Measurements from ENCODE around the gene TAGLN3. TPM values are rescaled to one million over a fixed set of nuclear protein-coding genes. Genes with fewer than 3 reads are reported as not detected.

Gene TAGLN3
- total RNA-seq, 4 donors from 2014 or later, result 0.64 to 1.5 (median 0.68) TPM; not detected in 1

DNA sequence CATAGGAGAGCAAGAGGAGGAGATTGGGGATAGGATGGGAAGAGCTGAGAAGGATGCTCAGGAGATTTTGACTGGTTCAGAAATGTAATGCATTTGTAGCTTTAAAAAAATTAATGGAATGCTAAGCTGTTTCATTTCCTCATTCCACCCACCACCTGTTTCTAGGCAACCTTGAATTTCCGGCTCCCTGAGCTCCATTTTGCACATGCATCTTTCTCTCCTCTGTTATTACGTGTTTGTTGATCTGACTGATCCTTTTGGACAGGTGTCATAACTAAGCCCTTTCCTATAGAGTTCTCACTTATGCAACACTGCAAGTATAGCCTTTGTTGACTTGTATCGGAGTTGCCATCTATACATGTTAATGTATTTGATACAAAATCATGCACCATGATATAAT, 40.1 kb downstream of the TAGLN3 start:
- intact Hi-C loops (cut with DNase I; ENCODE audit: low total_unique reads) (no loop called here), in situ Hi-C loops (cut with MboI; ENCODE audit: low pct_ligation_motif_present in 1 of 4, low pct_unique_long_range_greater_than_20kb in 1 of 4, low sequenced_read_pairs in 3 of 4) (no loop called here)
- Histone ChIP-seq H3K36me3 (no peaks in the 10 kb centered on the region), H3K27ac (no peak overlapping the region), H3K4me1 (peaks cover 0 to 6% (median 2%) of the 10 kb centered on the region in 4 donors), H3K4me3 (no peak overlapping the region), H3K27me3 (no peaks in the 10 kb centered on the region), H3K9me3 (no peaks in the 10 kb centered on the region)
- no peak for TF ChIP-seq POLR2A (IDR thresholded peaks at IDR 0.05)
- TF ChIP-seq POLR2AphosphoS5 (IDR thresholded peaks at IDR 0.05), result no peak
- TF ChIP-seq, protein P1, sequence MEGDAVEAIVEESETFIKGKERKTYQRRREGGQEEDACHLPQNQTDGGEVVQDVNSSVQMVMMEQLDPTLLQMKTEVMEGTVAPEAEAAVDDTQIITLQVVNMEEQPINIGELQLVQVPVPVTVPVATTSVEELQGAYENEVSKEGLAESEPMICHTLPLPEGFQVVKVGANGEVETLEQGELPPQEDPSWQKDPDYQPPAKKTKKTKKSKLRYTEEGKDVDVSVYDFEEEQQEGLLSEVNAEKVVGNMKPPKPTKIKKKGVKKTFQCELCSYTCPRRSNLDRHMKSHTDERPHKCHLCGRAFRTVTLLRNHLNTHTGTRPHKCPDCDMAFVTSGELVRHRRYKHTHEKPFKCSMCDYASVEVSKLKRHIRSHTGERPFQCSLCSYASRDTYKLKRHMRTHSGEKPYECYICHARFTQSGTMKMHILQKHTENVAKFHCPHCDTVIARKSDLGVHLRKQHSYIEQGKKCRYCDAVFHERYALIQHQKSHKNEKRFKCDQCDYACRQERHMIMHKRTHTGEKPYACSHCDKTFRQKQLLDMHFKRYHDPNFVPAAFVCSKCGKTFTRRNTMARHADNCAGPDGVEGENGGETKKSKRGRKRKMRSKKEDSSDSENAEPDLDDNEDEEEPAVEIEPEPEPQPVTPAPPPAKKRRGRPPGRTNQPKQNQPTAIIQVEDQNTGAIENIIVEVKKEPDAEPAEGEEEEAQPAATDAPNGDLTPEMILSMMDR (IDR thresholded peaks at IDR 0.05), result no peak
- TF ChIP-seq EP300 (IDR thresholded peaks at IDR 0.05; ENCODE audit: low read depth), result no peak
- 78 to 81% methylated on average over 3 of the region's 3 CpGs for WGBS, 2 donors (ENCODE audit: low coverage in 1 of 2)
- DNase-seq, result no peak

DNA sequence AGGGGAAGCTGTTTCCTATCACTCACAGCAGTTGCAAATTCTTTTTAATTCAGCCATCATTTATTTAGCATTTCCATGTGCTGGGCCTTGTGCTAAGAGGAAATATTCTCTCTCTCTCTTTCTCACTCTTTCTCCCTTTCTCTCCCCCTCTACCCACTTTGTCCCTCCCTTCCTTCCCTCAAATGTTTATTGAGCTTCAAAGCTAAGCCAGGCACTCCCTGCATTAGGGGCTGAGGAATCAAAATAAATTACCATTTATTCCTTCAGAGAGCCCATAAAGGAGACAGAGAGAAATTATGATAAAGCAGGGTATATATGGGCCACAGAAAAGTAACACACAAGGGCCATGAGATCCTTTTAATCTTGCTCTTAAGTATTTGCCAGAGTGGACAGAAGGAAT, 42.6 kb downstream of the TAGLN3 start:
- in situ Hi-C loops (cut with MboI; ENCODE audit: low pct_ligation_motif_present in 1 of 4, low pct_unique_long_range_greater_than_20kb in 1 of 4, low sequenced_read_pairs in 3 of 4), result no loop called here
- Histone ChIP-seq H3K9me3 (no peaks in the 10 kb centered on the region), H3K4me1 (peaks cover 0 to 9% (median 2%) of the 10 kb centered on the region in 4 donors), H3K27ac (no peak overlapping the region), H3K27me3 (no peaks in the 10 kb centered on the region), H3K36me3 (no peaks in the 10 kb centered on the region), H3K4me3 (no peak overlapping the region)
- no peak for TF ChIP-seq POLR2AphosphoS5 (IDR thresholded peaks at IDR 0.05)
- TF ChIP-seq, protein P1 (IDR thresholded peaks at IDR 0.05), result no peak
- no peak for TF ChIP-seq POLR2A (IDR thresholded peaks at IDR 0.05)
- TF ChIP-seq EP300 (IDR thresholded peaks at IDR 0.05; ENCODE audit: low read depth), result no peak
- intact Hi-C loops (cut with DNase I; ENCODE audit: low total_unique reads), result no loop called here
- DNase-seq, result no peak

DNA sequence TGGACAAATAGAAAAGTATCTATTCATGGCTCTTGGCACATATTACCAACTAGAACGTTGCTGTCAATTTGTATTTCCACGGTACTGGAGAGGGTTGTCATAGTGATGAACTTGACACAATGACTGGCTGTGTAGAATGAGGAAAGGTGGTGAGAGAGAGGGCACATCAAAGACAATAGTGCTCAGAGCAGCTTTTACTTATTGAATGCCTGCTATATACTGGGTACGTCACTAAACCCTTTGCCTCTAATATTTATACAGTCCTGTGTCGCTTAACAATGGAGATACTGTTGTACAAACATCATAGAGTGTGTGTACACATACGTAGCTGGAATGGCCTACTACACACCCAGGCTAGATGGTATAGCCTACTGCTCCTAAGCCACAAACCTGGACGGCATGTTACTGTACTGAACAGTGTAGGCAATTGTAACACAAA, 44.1 kb downstream of the TAGLN3 start:
- intact Hi-C loops (cut with DNase I; ENCODE audit: low total_unique reads), result no loop called here
- H3K4me1 ChIP-seq, result peaks cover 0 to 9% (median 2%) of the 10 kb centered on the region in 4 donors
- no peaks in the 10 kb centered on the region for H3K9me3 ChIP-seq
- peak; percentile 10 for DNase-seq
- H3K4me3 ChIP-seq, result no peak overlapping the region
- peak in 1 of 3 donors; percentile 17 for TF ChIP-seq POLR2AphosphoS5 (IDR thresholded peaks at IDR 0.05)
- TF ChIP-seq POLR2A (IDR thresholded peaks at IDR 0.05), result no peak
- no peak for TF ChIP-seq EP300 (IDR thresholded peaks at IDR 0.05; ENCODE audit: low read depth)
- TF ChIP-seq, protein P1 (IDR thresholded peaks at IDR 0.05), result no peak
- WGBS, 2 donors (ENCODE audit: low coverage in 1 of 2), result 38 to 52% methylated on average over 4 to 6 of the region's 6 CpGs
- H3K36me3 ChIP-seq, result no peaks in the 10 kb centered on the region
- peak overlapping the region in 2 of 4 donors; percentile 9 to 38 for H3K27ac ChIP-seq
- in situ Hi-C loops (cut with MboI; ENCODE audit: low pct_ligation_motif_present in 1 of 4, low pct_unique_long_range_greater_than_20kb in 1 of 4, low sequenced_read_pairs in 3 of 4), result no loop called here
- no peaks in the 10 kb centered on the region for H3K27me3 ChIP-seq

- intact Hi-C loops (cut with DNase I; ENCODE audit: low total_unique reads), result no loop called here
- 7 to 11% methylated on average over 7 of the region's 7 CpGs for WGBS, 2 donors (ENCODE audit: low coverage in 1 of 2)
- TF ChIP-seq, protein P1 (IDR thresholded peaks at IDR 0.05), result peak; percentile 76 to 90 (median 83)
- TF ChIP-seq POLR2A (IDR thresholded peaks at IDR 0.05), result no peak
- peak overlapping the region in 2 of 4 donors; percentile 9 to 38 for H3K27ac ChIP-seq
- H3K4me3 ChIP-seq, result no peak overlapping the region
- peak; percentile 26 for DNase-seq
- in situ Hi-C loops (cut with MboI; ENCODE audit: low pct_ligation_motif_present in 1 of 4, low pct_unique_long_range_greater_than_20kb in 1 of 4, low sequenced_read_pairs in 3 of 4), result no loop called here
- no peaks in the 10 kb centered on the region for H3K27me3 ChIP-seq
- no peaks in the 10 kb centered on the region for H3K9me3 ChIP-seq
- H3K36me3 ChIP-seq, result no peaks in the 10 kb centered on the region
- H3K4me1 ChIP-seq, result peaks cover 0 to 9% (median 2%) of the 10 kb centered on the region in 4 donors
Measured at GRCh38 chr3:112043621-112044201, 45.0 kb downstream of the TAGLN3 start.
